ENCODE data around the gene ELFN1.

ELFN1 gene

DNA sequence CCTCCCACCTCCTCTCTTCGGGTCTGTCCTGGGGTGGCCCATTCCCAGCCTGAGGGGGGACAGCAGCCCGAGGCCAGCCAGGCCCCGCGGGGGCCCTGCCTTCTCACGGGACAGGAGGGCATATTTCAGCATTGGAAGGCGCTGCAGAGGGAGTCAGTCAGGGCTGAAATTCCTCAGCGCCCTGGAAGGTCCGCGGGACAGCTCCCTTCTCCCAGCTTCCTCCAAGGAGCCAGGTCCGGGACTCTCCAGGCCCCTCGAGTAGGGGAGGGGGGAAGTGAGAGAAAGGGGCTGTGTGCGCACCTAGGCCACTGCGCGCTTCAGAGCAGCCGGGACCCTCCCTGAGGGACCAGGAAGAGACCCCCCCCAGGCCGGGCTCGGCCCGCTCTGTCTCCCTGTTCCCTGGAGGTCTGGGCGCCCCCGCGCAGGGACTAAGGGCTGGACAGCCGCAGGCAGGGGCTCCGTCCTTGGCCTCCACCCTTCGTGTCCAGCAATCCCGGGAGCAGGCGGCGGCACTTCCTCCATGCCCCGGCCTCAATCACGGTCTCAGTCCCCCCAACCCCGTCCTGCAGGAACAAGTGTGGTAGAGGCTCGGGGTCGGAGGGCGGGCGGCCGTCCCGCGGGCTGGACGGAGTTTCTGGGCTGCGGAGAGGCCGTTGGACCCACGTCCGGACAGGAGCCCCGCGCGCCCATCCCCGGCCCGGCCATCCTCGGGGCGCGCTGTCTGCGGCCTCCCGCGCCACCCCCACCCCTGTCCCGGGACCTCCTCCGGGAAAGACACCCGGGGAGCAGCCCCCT, 6.0 kb upstream of the ELFN1 start:
- DNase-seq (ENCODE audit: low read depth, low spot score), result peak; percentile 29

GRCh38 chr7:1664711-1665548, 5.1 kb upstream of the ELFN1 start:
- peak; percentile 89 for DNase-seq (ENCODE audit: low read depth, low spot score)

- DNase-seq (ENCODE audit: low read depth, low spot score), result peak; percentile 72
These were observed 4.3 kb upstream of the ELFN1 start for GRCh38 chr7:1665549-1666316.

GRCh38 chr7:1666317-1666822, 3.7 kb upstream of the ELFN1 start:
- peak; percentile 45 for DNase-seq (ENCODE audit: low read depth, low spot score)

DNA sequence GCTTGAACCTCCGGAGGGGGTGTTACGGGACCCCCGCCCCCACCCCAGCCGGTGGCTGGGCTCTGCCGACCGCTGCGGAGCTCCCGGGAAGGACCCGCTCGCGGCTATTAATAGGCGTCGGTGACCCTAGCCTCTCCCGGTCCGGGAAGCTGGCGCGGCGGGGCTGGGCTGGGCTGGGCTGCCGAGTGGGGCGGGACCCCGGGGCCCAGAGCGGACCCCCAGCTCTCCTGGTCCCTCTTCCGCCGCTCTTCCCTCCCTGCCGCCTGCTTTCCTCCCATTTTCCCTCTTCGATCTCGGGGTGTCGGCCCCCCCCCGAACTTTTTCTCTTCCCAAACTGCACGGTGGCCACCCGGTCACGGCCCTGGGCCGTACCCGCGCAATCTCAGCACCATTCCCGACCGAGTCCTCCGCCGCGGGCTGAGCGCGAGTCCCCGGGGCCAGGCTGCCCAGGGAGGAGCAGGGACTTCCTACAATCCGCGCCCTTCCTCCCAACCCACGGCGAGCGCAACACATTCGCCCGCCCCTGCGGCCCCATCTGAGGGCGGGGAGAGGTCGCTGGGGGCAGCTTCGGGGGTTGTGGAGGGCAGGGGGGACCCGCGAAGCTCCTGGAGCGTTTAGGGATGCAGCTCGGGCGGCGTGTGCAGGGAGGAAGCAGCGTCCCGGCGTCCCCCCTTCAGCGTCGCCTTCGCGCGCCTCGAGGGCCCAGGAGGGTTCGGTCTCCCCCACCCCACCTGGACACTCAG, 3.1 kb upstream of the ELFN1 start:
- DNase-seq (ENCODE audit: low read depth, low spot score), result peak; percentile 53

GRCh38 chr7:1667566-1668395, 2.3 kb upstream of the ELFN1 start:
- peak; percentile 35 for DNase-seq (ENCODE audit: low read depth, low spot score)

- DNase-seq (ENCODE audit: low read depth, low spot score), result peak; percentile 38
These were observed 1.5 kb upstream of the ELFN1 start for GRCh38 chr7:1668396-1669063.

DNA sequence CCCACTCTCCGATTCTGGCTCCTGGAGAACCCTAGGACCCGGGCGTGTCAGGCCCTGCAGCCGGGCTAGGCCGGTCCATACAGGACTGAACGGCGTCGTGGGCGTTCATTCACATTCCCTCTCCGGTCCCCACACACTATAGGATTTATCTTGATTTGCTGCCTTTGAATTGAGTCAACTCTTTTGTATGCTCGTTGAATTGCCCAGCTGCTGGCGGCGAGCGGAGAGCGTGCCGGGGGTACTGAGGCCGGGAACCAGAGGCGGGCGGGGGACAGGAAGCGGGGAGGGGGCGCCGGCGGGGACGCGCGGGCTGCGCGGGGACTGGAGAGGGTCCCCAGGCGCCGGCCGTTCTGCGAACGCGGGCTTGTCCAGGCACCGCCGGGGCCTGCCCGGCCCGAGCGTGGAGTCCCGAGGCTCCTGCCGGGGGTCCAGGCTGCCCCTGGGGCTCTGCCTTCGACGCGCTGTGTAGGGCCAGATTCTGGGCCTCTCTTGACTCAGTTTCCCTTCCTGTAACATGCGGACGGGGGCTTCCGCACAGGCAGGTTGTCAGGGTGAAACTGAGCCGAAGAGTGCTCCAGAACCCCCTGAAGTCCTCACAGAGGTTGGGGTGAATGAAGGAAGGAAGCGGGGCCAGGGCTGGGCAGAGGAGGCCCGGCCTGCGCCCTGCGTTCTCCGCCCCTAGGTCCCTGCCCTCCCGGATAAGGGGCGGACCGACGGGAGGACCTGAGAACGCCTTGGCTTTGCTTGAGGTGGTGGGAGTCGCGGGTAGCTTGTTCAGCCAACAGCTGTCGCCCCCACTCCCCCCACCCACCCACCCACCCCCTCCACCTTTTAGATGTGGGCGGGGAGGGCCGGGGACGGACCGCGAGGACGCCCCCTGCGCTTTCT, 769 bp upstream of the ELFN1 start:
- peak; percentile 65 for DNase-seq (ENCODE audit: low read depth, low spot score)

DNA sequence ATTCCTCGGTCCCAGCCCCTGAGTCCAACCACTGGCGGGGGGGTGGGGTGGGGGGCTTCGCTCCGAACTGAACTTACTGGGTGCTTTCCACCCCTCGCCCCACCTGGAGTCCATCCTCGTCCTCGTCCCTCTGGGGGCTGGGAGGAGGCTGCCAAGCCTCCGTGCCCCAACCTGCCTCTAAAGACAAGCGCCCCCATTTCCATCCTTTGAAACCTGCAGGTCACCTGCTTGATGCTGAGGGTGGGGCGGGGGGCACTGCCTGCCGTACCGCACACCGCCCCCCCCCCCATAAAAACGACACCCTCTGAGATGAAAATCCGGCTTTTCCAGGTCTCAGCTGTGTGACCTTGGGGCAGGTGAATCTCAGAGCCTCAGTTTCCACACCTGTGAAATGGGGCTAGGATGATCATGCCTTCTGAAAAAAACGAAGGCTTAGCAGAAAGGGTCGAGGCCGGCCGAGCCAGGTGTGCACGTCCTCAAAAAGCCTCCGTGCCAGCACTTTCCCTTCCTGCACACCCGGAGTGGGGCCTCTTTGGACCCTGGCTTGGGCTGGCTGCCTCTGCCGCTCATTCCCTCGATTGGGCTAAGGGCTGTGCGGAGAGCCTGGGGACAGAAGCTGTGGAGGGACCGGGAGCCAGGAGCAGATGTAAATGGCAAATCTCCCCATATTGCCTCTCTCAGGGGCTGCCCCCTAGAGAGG, 967 bp downstream of the ELFN1 start:
- no peak for DNase-seq (ENCODE audit: low read depth, low spot score)

DNA sequence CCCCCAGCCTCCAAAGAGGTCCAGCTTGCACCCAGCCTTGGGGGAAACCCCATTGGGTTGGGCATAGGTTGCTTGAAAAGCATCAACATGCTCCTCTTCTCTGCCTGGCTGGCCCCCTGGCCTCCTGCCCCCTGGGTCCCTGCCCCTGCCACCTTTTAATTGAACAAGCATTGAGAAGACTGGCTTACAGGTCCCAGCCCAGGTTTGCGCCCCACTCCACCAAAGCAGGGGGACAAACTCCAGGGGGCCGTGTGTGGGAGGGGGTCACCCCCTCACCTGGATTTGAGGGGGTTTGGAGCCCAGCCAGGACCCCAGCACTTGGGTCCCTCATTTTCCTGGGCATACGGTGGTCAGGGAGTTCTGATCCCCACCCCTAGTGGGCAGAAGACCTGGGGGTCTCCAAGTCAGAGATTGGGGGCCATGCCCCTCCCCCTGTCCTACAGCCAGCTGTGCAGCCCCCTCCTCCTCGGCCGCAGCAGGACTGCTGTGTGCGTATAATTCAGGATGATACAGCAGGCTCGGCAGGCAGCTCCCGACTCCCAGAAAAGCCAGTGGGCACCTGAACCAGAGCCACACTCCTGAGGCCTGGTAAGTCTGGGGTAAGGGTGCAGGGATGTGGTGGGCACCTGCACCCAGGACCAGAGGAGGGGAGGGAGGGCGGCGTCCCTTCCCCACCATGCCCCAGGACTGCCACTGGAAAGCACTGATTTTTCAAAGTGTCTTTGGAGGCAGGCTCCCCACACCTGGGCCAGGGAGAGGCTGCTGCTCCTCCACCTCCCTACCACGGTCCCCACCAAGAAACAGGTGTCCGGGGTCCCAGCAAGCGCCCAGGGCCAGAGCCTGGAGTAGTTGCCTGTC, 1.7 kb downstream of the ELFN1 start:
- DNase-seq (ENCODE audit: low read depth, low spot score), result no peak

DNA sequence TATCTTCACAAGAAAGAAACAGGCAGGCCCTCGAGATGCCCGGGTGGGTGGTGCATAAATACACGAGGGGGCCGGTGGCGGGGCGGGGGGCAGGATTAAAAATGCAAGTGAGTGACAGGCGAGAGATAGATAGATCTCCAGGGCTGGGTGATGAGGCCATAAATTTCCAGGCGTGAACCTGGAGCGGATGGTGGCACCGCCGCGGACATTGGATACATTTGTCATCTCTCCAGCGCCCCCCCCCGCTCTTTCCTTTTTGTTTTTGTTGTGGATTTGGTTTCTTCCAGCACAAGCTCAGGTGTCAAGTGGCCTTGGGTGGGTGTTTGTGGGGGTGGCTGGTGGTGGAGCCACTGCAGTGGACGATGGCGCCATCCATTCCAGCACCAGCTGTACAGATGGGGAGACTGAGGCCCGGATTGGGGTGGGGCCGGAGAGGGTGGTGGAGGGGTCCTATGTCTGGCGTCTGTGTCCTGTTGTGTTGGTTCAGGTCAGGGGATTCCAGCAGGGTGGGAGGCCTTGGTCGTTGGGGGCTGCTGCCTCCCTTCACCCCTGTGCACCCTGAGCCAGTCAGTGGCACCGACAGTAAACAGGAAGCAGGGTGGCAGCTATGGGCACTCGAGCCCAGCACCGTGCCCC, 2.9 kb downstream of the ELFN1 start:
- no peak for DNase-seq (ENCODE audit: low read depth, low spot score)

GRCh38 chr7:1673581-1674118, 3.6 kb downstream of the ELFN1 start:
- DNase-seq (ENCODE audit: low read depth, low spot score), result no peak

DNA sequence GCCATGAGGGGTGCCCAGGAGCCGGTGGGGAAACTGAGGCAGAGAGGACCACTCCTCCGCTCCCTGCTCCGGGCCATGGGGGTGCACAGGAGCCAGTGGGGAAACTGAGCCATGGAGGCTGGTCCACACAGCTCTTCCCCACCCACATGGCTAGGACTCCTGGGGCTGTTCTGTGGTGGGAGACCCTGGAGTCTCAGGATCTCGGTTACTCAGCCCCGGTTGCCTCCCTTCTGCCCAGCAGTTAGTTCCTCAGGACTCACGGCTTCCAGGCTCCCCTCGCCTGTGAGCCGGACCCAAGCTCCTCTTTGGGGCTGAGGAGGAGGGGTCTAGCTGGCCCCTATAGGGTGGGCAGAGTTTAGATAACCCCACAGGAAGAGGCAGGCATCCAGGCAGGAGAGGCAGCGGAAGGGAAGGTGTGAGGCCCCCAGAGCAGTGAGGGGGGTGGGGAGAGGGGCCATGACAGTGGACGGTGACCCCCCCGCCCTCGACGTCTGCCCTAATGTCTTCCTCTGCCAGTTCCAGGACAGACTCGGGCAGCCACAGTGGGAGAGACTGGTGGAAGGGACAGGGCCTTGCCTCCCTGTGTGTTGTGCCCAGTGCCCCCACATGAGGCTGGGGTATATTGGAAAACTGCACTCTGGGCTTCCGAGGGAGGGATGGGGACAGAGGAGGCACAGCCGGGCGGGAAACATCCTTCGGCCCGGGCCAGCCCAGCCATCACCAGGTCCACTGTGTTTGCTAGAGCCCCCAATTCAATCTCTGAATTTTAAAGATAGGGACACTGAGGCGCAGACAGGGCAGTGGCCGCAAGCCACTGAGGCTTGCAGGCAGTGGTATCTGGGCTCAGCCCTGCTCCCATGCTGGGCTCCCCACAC, 4.3 kb downstream of the ELFN1 start:
- DNase-seq (ENCODE audit: low read depth, low spot score), result no peak

- no peak for DNase-seq (ENCODE audit: low read depth, low spot score)
These were observed 5.1 kb downstream of the ELFN1 start for GRCh38 chr7:1675036-1675671.

Data from astrocyte of the hippocampus (primary cell).